NCI-H69 (cell line): ENCODE results near the gene TMPRSS9.
"Not testable (repeated sequence)": the region's sequence is repeated elsewhere in the genome, so short reads cannot be mapped to it uniquely, and the experiment has no call there.

Source experiments
- DNase-seq: peaks from one replicate; lab custom pipeline; 2025; lab: John Stamatoyannopoulos, UW

TMPRSS9 gene

DNA sequence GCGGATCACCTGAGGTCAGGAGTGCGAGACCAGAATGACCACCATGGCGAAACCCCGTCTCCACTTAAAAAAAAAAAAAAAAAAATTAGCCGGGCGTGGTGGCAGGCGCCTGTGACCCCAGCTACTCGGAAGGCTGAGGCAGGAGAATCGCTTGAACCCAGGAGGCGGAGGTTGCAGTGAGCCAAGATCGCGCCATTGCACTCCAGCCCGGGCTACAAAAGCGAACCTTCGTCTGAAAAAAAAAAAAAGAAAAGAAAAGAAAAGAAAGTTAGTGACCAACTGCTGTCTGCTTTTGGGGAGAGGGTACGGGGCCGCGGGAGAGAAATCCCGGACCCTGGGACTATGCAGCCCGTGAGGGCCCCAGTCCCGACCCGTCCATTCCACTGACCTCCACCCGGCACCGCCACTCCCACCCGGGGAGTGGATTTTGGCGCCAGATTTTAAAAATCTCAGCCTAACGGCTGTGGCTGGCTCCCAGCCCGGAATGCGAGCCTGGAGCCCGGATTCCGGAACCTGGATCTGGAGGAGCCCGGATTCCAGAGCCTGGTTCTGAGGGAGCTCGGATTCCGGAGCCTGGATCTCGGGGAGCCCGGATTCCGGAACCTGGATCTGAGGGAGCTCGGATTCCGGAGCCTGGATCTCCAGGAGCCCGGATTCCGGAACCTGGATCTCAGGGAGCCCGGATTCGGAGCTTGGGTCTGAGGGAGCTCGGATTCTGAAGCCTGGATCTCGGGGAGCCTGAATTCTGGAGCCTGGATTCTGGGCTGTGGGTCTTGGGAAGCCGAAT, 102.8 kb downstream of the TMPRSS9 start:
- peak; percentile 97 for DNase-seq

DNA sequence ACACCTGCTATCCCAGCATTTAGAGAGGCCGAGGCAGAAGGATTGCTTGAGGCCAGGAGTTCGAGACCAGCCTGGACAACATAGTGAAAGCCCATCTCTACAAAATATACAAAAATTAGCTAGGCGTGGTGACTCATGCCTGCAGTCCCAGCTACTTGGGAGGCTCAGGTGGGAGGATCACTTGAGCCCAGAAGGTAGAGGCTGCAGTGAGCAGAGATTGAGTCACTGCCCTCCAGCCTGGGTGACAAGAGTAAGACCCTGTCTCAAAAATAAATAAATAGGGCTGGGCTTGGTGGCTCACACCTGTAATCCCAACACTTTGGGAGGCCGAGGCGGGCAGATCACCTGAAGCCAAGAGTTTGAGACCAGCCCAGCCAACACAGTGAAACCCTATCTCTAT, 103.6 kb downstream of the TMPRSS9 start:
- DNase-seq, result not testable (repeated sequence)

GRCh38 chr19:2464389-2464788, 104.3 kb downstream of the TMPRSS9 start:
- no peak for DNase-seq

GRCh38 chr19:2468596-2468995, 108.5 kb downstream of the TMPRSS9 start:
- no peak for DNase-seq

GRCh38 chr19:2469102-2469914, 109.2 kb downstream of the TMPRSS9 start:
- no peak for DNase-seq

- DNase-seq, result not testable (repeated sequence)
Measured at GRCh38 chr19:2469915-2470200, 109.8 kb downstream of the TMPRSS9 start.

DNA sequence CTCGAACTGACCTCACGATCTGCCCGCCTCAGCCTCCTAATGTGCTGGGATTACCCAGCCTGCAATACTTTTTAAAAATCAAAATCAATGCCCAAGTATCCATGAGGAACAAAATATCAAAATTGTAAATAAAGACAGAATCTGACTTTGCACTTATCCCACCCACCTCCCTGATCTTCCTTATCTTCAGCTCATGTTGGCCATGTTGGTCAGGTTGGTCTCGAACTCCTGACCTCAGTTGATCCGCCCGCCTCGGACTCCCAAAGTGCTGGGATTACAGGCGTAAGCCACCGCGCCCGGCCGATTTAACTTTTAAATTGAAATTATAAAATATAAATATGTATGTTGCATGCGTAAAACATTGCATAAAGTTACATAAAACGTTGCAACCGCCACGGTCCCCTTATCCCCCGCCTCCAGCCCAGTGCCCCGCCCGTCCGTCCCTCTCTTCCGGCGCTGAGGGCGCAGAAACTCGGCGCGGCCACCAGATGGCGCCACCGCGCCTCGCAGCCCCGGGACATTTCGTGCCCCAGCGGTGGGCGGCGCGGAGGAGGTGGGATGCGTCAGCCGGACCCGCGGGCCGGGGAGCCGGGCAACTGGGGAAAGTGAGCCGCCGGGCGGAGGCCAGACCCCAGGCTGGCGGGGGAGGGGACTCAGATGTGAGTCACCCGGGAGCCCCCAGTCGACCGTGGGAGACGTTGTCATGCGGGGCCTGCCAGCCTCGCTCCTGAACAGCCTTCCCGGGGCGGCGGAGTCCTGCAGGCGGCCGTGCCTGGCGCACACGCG, 114.4 kb downstream of the TMPRSS9 start:
- DNase-seq, result peak; percentile 82

DNA sequence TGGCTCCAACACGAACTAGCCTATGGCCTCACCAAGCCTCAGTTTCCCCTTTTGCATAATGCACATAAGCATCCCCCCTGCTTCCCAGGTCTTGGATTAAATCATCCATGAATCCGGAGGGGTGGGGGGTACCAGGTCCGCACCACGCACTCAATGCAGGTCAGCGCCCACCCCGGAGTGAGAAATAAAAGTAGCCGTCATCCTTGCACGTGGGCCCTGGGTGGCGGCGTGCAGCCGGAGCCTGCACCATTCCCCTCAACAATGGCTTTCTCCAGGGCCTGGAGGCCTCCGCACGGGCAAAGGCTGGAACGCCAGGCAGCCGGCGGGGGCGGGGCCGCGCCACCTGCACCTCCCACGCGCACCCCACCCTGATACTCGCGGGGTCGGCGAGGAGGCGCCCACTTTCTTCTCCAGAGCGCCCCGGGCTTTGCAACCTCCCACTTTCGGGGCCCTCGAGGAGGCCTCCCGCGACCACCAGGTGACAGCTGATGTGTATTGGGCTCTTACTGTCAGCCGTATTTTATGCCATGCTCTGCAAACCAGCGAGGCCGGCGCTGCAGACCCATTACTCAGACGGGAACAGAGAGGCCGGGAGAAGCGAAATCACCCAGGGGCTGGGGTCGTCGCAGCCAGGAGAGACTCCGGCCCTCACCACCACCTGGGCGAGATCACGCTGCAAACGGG, 115.1 kb downstream of the TMPRSS9 start:
- DNase-seq, result peak; percentile 45
